DOHH2 (cell line): Measurements from ENCODE around the gene CADPS.

ENCODE experiments used
- H3F3A ChIP-seq: fragments of 200-600 bp; sonication (generic), shearing (Covaris generic); 2 replicates; pipeline ENCODE4 v1.6.0; 2016; ENCODE audit warnings: antibody characterized with exemption, mild to moderate bottlenecking; ENCODE audit not compliant: control insufficient read depth, insufficient read depth
- H3K27ac ChIP-seq: fragments of 200-600 bp; sonication (generic); 2 replicates; pipeline ENCODE4 v1.5.1; 2014; ENCODE audit warnings: low read depth, mild to moderate bottlenecking, low read length, moderate library complexity
- H3K27me3 ChIP-seq: fragments of 200-600 bp; sonication (generic); 2 replicates; pipeline ENCODE4 v1.6.1; 2014; ENCODE audit warnings: mild to moderate bottlenecking, low read length, mixed read lengths; ENCODE audit not compliant: control insufficient read depth
- H3K36me3 ChIP-seq: fragments of 200-600 bp; sonication (generic); 2 replicates; pipeline ENCODE4 v1.6.1; 2014; ENCODE audit warnings: mild to moderate bottlenecking, low read length, moderate library complexity, mixed read lengths; ENCODE audit not compliant: control insufficient read depth
- H3K4me1 ChIP-seq: fragments of 200-600 bp; sonication (generic); 2 replicates; pipeline ENCODE4 v1.6.1; 2014; ENCODE audit warnings: mild to moderate bottlenecking, low read length, mixed read lengths; ENCODE audit not compliant: control insufficient read depth
- H3K4me2 ChIP-seq: fragments of 200-600 bp; sonication (generic); 2 replicates; pipeline ENCODE4 v1.6.0; 2014; ENCODE audit warnings: mild to moderate bottlenecking, low read length, moderate library complexity
- H3K4me3 ChIP-seq: fragments of 200-600 bp; sonication (generic); 2 replicates; pipeline ENCODE4 v1.5.1; 2014; ENCODE audit warnings: mild to moderate bottlenecking, low read length, mixed read lengths
- H3K79me2 ChIP-seq: fragments of 200-600 bp; sonication (generic); 2 replicates; pipeline ENCODE4 v1.6.1; 2014; ENCODE audit warnings: mild to moderate bottlenecking, low read length, mixed read lengths; ENCODE audit not compliant: control insufficient read depth
- H3K9me2 ChIP-seq: fragments of 200-600 bp; sonication (generic); replicated peaks from 2 replicates; pipeline ENCODE4 v1.6.1; 2014; ENCODE audit warnings: mild to moderate bottlenecking, low read length, mixed read lengths; ENCODE audit not compliant: control insufficient read depth
- H3K9me3 ChIP-seq: fragments of 200-600 bp; sonication (generic); 2 replicates; pipeline ENCODE4 v1.6.1; 2014; ENCODE audit warnings: antibody characterized with exemption, low read length, mixed read lengths; ENCODE audit not compliant: control insufficient read depth, insufficient read depth
- H4K20me1 ChIP-seq: fragments of 200-600 bp; sonication (generic); 2 replicates; pipeline ENCODE4 v1.6.0; 2014; ENCODE audit warnings: low read depth, mild to moderate bottlenecking, antibody characterized with exemption, low read length, moderate library complexity; ENCODE audit not compliant: control insufficient read depth, insufficient read depth
- EZH2phosphoT487 ChIP-seq: fragments of 200-600 bp; sonication (generic); IDR thresholded peaks from 2 replicates; pipeline ENCODE4 v1.6.1; 2017; ENCODE audit warnings: borderline replicate concordance, mild to moderate bottlenecking, antibody characterized with exemption, low read length, moderate library complexity, mixed read lengths
- TF ChIP-seq, protein P1 (sequence below): fragments of 200-600 bp; sonication (generic); IDR thresholded peaks from one replicate; pipeline ENCODE4 v1.5.1; 2014; ENCODE audit warnings: antibody characterized with exemption, mild to moderate bottlenecking, low read depth, low read length; ENCODE audit not compliant: poor library complexity, severe bottlenecking

CADPS gene

DNA sequence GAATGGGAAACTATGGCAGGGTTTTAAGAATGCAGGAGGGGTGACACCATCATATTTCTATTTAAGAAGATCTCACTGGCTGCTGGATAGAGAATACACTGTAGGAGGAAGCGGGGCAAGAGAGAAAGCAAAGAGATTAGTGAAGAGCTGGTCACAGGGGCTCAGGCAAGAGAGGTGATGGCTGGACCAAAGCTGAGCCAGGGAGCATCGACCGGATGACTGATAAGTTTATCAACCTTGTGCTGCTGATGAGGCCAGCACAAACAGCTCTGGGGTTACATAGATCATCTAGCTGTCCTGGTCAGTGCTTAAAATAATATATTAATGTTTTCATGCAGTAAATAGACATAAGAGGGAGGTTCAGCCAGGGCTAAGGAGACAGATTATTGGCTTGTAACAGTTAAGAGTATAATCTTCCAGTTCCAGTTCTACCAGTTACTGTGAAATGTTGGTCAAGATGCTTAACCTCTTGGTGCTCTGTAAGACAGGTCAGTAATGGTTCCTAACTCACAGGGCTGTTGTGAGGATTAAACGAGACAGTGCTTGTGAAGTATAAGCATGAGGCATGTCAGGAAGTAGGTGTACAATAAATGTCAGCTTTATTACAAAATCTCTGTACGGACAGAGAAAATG is 300.8 kb downstream of the CADPS start:
- no peaks in the 10 kb centered on the region for H3F3A ChIP-seq
- no peak overlapping the region for H3K27ac ChIP-seq
- H3K4me1 ChIP-seq, result no peaks in the 10 kb centered on the region
- H3K4me3 ChIP-seq, result no peak overlapping the region
- H3K9me2 ChIP-seq, result no peaks in the 10 kb centered on the region
- no peaks in the 10 kb centered on the region for H3K9me3 ChIP-seq
- no peak overlapping the region for H3K4me2 ChIP-seq
- TF ChIP-seq, protein P1, sequence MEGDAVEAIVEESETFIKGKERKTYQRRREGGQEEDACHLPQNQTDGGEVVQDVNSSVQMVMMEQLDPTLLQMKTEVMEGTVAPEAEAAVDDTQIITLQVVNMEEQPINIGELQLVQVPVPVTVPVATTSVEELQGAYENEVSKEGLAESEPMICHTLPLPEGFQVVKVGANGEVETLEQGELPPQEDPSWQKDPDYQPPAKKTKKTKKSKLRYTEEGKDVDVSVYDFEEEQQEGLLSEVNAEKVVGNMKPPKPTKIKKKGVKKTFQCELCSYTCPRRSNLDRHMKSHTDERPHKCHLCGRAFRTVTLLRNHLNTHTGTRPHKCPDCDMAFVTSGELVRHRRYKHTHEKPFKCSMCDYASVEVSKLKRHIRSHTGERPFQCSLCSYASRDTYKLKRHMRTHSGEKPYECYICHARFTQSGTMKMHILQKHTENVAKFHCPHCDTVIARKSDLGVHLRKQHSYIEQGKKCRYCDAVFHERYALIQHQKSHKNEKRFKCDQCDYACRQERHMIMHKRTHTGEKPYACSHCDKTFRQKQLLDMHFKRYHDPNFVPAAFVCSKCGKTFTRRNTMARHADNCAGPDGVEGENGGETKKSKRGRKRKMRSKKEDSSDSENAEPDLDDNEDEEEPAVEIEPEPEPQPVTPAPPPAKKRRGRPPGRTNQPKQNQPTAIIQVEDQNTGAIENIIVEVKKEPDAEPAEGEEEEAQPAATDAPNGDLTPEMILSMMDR, result no peak
- TF ChIP-seq EZH2phosphoT487, result no peak
- H3K27me3 ChIP-seq, result no peaks in the 10 kb centered on the region
- H3K36me3 ChIP-seq, result peaks cover 18% of the 10 kb centered on the region
- no peaks in the 10 kb centered on the region for H3K79me2 ChIP-seq
- no peaks in the 10 kb centered on the region for H4K20me1 ChIP-seq

DNA sequence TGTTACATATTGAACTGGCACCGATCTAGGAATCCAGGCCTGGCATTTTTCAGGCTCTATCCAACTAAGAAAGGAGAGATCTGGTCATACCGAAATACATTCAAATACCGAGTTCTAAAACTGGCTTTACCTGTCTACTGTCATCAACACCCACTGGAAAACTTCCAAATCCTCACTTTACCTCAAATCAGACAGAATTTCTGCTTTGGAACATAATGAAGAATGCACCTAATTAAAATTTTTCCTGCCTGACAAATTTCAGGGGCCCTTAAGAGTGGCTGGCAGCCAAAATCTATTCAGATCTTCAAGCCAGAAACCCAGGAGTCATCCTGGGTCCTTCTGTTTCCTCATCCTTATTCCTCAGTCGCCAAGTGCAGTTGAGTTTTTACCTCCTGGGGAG is 303.3 kb downstream of the CADPS start:
- H4K20me1 ChIP-seq, result no peaks in the 10 kb centered on the region
- no peaks in the 10 kb centered on the region for H3K9me3 ChIP-seq
- TF ChIP-seq EZH2phosphoT487, result no peak
- TF ChIP-seq, protein P1, result no peak

DNA sequence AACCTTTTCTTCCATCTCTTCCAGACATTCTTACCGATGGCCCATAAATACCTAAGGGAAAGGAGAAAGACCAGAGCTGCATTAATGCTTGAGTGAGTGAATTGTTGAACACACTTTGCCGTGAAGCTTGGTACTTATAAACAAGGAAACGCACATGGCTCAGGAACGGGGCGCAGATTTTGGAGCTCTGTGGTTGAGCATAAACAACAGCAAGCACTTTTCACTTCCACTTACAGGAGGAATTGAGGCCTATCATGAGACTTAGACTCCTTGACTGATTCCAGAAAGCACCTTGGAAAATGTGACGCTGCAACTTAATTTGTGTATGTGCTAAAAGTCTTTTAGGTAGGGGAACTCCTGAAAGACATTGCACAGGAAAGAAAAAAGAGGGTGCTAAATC is 304.3 kb downstream of the CADPS start:
- H3K27ac ChIP-seq, result no peak overlapping the region
- H3K9me2 ChIP-seq, result no peaks in the 10 kb centered on the region
- no peaks in the 10 kb centered on the region for H3F3A ChIP-seq
- no peaks in the 10 kb centered on the region for H3K4me1 ChIP-seq
- TF ChIP-seq, protein P1, result no peak
- no peak for TF ChIP-seq EZH2phosphoT487
- H3K9me3 ChIP-seq, result no peaks in the 10 kb centered on the region
- no peaks in the 10 kb centered on the region for H3K79me2 ChIP-seq
- H4K20me1 ChIP-seq, result no peaks in the 10 kb centered on the region
- H3K27me3 ChIP-seq, result no peaks in the 10 kb centered on the region
- H3K4me2 ChIP-seq, result no peak overlapping the region
- peaks cover 26% of the 10 kb centered on the region for H3K36me3 ChIP-seq
- H3K4me3 ChIP-seq, result no peak overlapping the region

More for the DNA sequence above, 303.3 kb downstream of the CADPS start:
- Histone ChIP-seq H3F3A (no peaks in the 10 kb centered on the region), H3K79me2 (no peaks in the 10 kb centered on the region), H3K36me3 (peaks cover 26% of the 10 kb centered on the region), H3K4me3 (no peak overlapping the region), H3K4me1 (no peaks in the 10 kb centered on the region), H3K27me3 (no peaks in the 10 kb centered on the region), H3K9me2 (no peaks in the 10 kb centered on the region), H3K4me2 (no peak overlapping the region), H3K27ac (no peak overlapping the region)
